Measurements from ENCODE around the gene AMZ1.

GRCh38 chr7:2680256-2680655, 7.7 kb upstream of the AMZ1 start:
- TF ChIP-seq EP300 (IDR thresholded peaks at IDR 0.05): no peak
- TF ChIP-seq CTCF (IDR thresholded peaks at IDR 0.05): no peak
- no peak for TF ChIP-seq POLR2AphosphoS5 (IDR thresholded peaks at IDR 0.05)
